Stimulated activated CD4-positive, alpha-beta T cell treated with anti-CD3 and anti-CD28 coated beads, TNF-alpha, amount 100 ng/mL, for 4 hours (primary cell): ENCODE data around the gene MMD.
"Not testable (repeated sequence)": the region's sequence is repeated elsewhere in the genome, so short reads cannot be mapped to it uniquely, and the experiment has no call there.

ENCODE experiments used
- DNase-seq, 3 experiments: peaks; one replicate each; pipeline ENCODE4 v3.0.0-alpha.2; 2020; ENCODE audit warnings: low read depth in 3 of 3

MMD gene

DNA sequence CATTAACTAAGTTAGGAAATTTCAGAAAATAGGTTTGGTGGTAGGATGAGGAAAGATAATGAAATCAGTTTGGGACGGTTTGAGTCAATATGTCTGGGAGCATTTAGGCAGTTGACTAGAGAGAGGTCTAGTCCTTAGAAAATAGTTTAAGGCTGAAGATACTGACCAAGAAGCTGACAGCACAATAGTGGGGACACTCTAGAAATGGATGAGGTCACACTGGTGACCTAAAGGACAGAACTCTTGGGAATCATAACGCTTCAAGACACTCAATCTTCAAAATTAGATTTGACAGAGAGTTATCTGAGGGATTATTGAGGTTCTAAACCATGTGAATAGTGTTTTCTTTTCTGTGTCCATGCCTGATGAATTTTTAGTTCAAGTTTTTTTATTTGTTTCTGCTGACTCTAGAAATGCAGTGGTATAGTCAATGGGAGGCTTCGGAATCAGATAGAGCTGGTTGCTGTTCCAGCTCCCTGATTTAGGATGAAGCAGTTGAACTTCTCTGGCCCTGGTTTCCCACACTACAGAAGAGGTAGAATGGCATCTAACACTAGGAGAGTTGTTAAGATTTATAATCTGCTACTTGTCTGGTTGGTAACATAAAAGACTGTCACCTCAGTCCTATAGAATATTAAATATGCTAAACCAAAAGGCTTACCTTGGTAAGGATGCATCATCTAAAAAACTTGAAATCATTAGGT, 29.7 kb downstream of the MMD start:
- no peak for DNase-seq

DNA sequence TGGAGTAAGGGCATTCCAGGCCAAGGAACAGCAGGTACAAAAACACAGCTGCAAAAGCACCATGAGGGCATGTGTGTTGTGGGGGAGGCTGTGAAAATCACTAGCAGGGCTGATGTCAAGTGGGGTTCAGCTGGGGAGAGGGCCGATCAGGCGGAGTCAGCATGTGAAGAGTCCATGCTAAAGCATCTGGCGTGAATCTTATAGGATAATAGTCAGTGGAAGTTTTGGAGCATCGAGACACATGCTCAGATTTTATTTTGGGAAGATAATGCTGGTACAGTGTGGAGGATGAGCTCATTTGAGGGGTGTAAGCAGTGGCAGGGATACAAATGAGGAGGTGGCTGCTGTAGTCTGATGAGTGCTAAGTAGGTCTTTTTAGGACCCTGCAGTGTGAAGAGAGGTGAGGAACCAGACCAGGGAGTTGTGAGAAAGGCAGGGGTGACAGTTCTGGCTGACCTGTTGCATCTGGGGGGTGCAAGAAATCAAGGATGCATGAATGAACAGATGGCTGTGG, 30.3 kb downstream of the MMD start:
- no peak for DNase-seq

- DNase-seq = no peak
These were observed 31.2 kb downstream of the MMD start for GRCh38 chr17:55390364-55390977.

- DNase-seq = not testable (repeated sequence)
These were observed 31.9 kb downstream of the MMD start for GRCh38 chr17:55389715-55390114.

DNA sequence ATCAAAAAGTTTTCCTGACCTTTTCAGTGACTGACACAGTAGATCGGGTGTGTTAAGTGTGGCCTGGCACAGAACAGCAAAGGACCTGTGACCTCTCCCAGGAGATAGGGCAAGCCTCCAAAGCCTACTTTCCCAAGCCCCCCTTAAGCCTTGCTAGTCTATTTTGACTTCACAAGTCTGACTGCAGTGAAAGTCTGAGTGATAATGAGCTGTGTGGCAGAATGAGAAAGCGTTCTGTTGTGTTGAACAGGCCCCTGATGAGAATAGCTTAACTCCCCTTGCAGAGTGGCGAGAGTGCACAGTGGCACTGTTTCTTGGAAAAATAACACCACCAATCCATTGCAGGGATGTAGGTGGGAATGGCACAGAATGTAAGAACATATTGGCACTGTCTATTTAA, 32.8 kb downstream of the MMD start:
- DNase-seq = no peak

- DNase-seq = no peak
These were observed 34.8 kb downstream of the MMD start for GRCh38 chr17:55386796-55387332.

DNA sequence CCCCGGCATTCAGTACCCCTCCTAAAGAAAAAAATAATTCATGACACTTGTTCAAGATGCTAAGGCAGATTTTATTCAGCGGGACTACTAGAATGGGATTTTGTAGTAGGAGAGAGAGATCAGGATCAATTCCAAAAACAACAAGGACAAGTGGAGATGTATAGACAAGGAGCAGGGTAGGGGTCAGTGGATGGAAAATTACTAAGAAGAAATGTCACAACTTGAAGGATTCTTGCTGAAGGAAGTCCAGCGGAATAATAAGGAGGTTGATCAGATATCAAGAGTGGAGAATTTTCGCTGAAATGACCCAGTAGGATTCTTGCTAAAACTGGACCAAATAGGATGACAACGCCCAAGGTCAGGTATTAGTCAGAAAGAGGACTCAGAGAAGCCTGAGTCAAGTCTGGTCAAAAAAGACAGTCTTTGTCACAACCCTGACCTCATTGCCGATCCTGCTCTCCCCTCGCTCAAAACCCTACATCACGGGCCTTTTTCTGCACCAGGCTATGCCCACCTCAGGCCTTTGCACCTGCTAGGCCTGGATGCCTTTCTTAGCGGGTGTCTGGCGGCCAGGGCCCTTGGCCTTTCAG, 36.9 kb downstream of the MMD start:
- no peak for DNase-seq

- DNase-seq = no peak
These were observed 37.6 kb downstream of the MMD start for GRCh38 chr17:55383771-55384642.

GRCh38 chr17:55381017-55381770, 40.4 kb downstream of the MMD start:
- DNase-seq = no peak

DNA sequence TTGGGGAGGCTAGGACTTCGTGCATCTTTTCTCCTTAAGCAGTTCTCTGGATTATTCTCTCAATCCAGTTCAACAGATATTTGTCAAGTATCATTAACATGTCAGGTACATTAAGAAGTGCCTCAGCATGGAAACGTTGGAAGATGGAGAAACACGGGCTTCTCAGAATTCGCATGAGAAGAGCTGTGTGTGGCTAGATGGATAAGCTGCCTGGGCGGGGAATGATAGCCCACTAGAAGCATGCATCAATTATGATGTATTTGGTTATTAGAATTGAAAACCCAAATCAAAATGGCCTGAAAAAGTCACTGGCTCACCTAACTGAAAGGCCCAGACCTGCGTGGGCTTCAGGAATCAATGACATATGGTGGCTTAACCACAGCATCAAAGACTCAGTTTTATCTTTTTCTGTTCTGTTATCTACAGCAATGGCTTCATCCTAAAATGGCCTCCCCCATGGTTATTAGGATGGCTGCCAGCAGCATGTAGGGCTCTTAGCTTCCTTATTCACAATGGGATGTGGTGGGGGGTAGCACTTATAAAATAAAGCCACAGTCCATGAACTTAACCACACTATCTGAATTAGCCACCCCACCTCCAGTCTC, 43.9 kb downstream of the MMD start:
- no peak for DNase-seq

DNA sequence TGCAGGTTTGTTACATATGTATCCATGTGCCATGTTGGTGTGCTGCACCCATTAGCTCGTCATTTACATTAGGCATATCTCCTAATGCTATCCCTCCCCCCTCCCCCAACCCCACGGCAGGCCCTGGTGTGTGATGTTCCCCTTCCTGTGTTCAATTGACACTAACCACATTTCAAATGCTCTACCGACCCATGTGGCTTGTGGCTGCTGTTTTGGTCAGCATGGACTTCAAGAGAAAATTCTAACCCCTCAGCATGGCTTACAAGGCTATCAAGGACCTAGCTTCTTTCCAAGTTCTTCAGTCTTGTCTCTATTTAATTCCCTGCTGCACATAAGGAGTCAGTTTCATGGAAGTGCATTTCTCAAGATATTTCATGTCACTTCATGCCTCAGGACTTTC, 52.9 kb downstream of the MMD start:
- no peak for DNase-seq

- DNase-seq = no peak
These were observed 55.6 kb downstream of the MMD start for GRCh38 chr17:55366020-55366481.

- DNase-seq = no peak
These were observed 58.6 kb downstream of the MMD start for GRCh38 chr17:55363033-55363432.

GRCh38 chr17:55360971-55361370, 60.7 kb downstream of the MMD start:
- no peak for DNase-seq

- peak; percentile 27 to 44 (median 31) for DNase-seq
These were observed 65.0 kb downstream of the MMD start for GRCh38 chr17:55356434-55357328.

- no peak for DNase-seq
These were observed 66.7 kb downstream of the MMD start for GRCh38 chr17:55354941-55355340.

DNA sequence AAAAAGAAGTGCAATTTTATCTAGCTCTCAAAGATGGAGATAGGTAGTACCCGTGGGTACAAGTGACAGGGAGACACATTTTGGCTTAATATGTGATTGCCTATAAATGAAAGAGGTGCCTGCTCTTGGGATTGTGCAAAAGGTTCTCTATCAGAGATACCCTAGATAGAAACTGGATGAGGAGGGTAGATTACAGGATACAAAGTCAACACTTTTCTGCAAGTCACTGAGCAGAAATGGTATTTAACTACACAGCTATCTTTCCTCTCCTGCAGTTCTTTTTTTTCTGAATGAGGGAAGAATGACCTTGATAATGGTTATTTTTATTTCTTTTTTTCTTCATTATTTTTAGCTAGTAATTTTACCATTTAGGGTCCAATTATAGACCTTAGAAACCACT, 67.6 kb downstream of the MMD start:
- DNase-seq = no peak

GRCh38 chr17:55351226-55351625, 70.4 kb downstream of the MMD start:
- DNase-seq = no peak

GRCh38 chr17:55350825-55351205, 70.8 kb downstream of the MMD start:
- no peak for DNase-seq
